A549 (cell line): ENCODE data around the gene CYLD. TPM values are rescaled to one million over a fixed set of nuclear protein-coding genes. Genes with fewer than 3 reads are reported as not detected.

ENCODE experiments used
- ATAC-seq, 2 experiments: fragments of 200-7000 bp in 1 of 2; fragments of >200 bp in 1 of 2; cut with Nextera tagmentation in 1 of 2; cut with Tn5 transposase in 1 of 2; 3 replicates each; pipeline versions ENCODE4 v1.8.0 to v1.9.1; 2018 to 2020; ENCODE audit warnings: mild to moderate bottlenecking in 1 of 2, moderate library complexity in 1 of 2
- CTCF ChIA-PET: fragments of 300-600 bp; sonication (Branson Sonifier 250); formaldehyde crosslinking; extraction: SDS; loops from one replicate; lab custom pipeline; 2021; ENCODE audit warnings: antibody characterized with exemption, inconsistent platforms; lab: Yijun Ruan, JAX
- POLR2A ChIA-PET: fragments of 350-600 bp; formaldehyde crosslinking; extraction: SDS; loops from one replicate; lab custom pipeline; 2021; ENCODE audit warnings: antibody characterized with exemption, inconsistent platforms; lab: Yijun Ruan, JAX
- DNase-seq, 2 experiments: peaks; one replicate each; pipeline versions ENCODE4 v3.0.0 to v3.0.0-alpha.2; 2011 to 2016; ENCODE audit warnings: low read depth in 1 of 2, low spot score in 1 of 2
- FAIRE-seq: peaks from 2 replicates; lab custom pipeline; 2011; peaks lifted over from hg19 to GRCh38; lab: Jason Lieb, UNC
- H3K27ac ChIP-seq, 2 experiments: fragments of >200 bp; sonication (Bioruptor Twin); formaldehyde crosslinking; 3 replicates each; pipeline ENCODE4 v1.5.1; 2016 to 2017
- H3K4me1 ChIP-seq: fragments of >200 bp; sonication (Bioruptor Twin); formaldehyde crosslinking; 3 replicates; pipeline ENCODE4 v1.6.1; 2016
- H3K4me2 ChIP-seq: fragments of >200 bp; sonication (Bioruptor Twin); formaldehyde crosslinking; 3 replicates; pipeline ENCODE4 v1.6.1; 2016
- H3K4me3 ChIP-seq: fragments of >200 bp; sonication (Bioruptor Twin); formaldehyde crosslinking; 3 replicates; pipeline ENCODE4 v1.5.1; 2016
- H3K9me3 ChIP-seq: fragments of >200 bp; sonication (Bioruptor Twin); formaldehyde crosslinking; 3 replicates; pipeline ENCODE4 v1.6.1; 2016
- BCL3 ChIP-seq: fragments of >200 bp; sonication (Bioruptor Twin); formaldehyde crosslinking; IDR thresholded peaks from 3 replicates; pipeline ENCODE4 v1.6.1; 2016
- BHLHE40 ChIP-seq: IDR thresholded peaks from 2 replicates; pipeline ENCODE4 v1.6.1; 2012; ENCODE audit warnings: low read depth, low read length, inconsistent platforms
- CEBPB ChIP-seq, 2 experiments: fragments of >200 bp in 1 of 2; sonication (Bioruptor Twin) in 1 of 2; formaldehyde crosslinking in 1 of 2; IDR thresholded peaks; 2 replicates each; pipeline ENCODE4 v1.6.1; 2012 to 2016
- CHD2 ChIP-seq: fragments of 150-350 bp; IDR thresholded peaks from 2 replicates; pipeline ENCODE4 v1.6.1; 2014; ENCODE audit warnings: low read length; ENCODE audit not compliant: partially characterized antibody
- ESRRA ChIP-seq: fragments of 150-350 bp; IDR thresholded peaks from 2 replicates; pipeline ENCODE4 v1.6.1; 2014; ENCODE audit warnings: mild to moderate bottlenecking, low read length, borderline replicate concordance
- FOSB ChIP-seq: fragments of 250-450 bp; sonication (Bioruptor Pico); IDR thresholded peaks from 2 replicates; pipeline ENCODE4 v1.5.0; 2020; ENCODE audit warnings: mild to moderate bottlenecking, moderate library complexity
- FOSL2 ChIP-seq, 2 experiments: fragments of 450-650 bp in 1 of 2; fragments of >200 bp in 1 of 2; sonication (Bioruptor Twin) in 1 of 2; formaldehyde crosslinking; IDR thresholded peaks; 2 replicates each; pipeline versions ENCODE4 v1.5.0 to v1.6.1; 2016 to 2020; ENCODE audit warnings: mild to moderate bottlenecking in 1 of 2, moderate library complexity in 1 of 2
- FOXS1 ChIP-seq: fragments of 250-450 bp; sonication (Bioruptor Pico); IDR thresholded peaks from 2 replicates; pipeline ENCODE4 v1.5.0; 2020; ENCODE audit warnings: mild to moderate bottlenecking, moderate library complexity
- HES2 ChIP-seq: fragments of >200 bp; sonication (Bioruptor Twin); formaldehyde crosslinking; IDR thresholded peaks from 2 replicates; pipeline ENCODE4 v1.6.1; 2016
- HEYL ChIP-seq: fragments of 250-450 bp; sonication (Bioruptor Pico); IDR thresholded peaks from 2 replicates; pipeline ENCODE4 v1.8.0; 2021; ENCODE audit warnings: mild to moderate bottlenecking, moderate library complexity
- HOXB13 ChIP-seq: fragments of 250-450 bp; sonication (Bioruptor Pico); IDR thresholded peaks from 2 replicates; pipeline ENCODE4 v1.5.0; 2020; ENCODE audit warnings: low read depth, mild to moderate bottlenecking, moderate library complexity
- JUN ChIP-seq, 2 experiments: fragments of >200 bp; sonication (Bioruptor Twin); formaldehyde crosslinking; IDR thresholded peaks; 2 replicates in 1 of 2; 3 replicates in 1 of 2; pipeline ENCODE4 v1.6.1; 2016 to 2017
- JUNB ChIP-seq: fragments of >200 bp; sonication (Bioruptor Twin); formaldehyde crosslinking; IDR thresholded peaks from 2 replicates; pipeline ENCODE4 v1.6.1; 2016
- MAFK ChIP-seq: fragments of 450-650 bp; IDR thresholded peaks from 2 replicates; pipeline ENCODE4 v1.6.1; 2014; ENCODE audit not compliant: partially characterized antibody
- MAX ChIP-seq: IDR thresholded peaks from 2 replicates; pipeline ENCODE4 v1.6.1; 2012
- MAZ ChIP-seq: fragments of 150-350 bp; IDR thresholded peaks from 2 replicates; pipeline ENCODE4 v1.6.1; 2014; ENCODE audit warnings: antibody characterized with exemption, low read depth, low read length, borderline replicate concordance
- NFE2L2 ChIP-seq: fragments of 150-350 bp; conservative IDR thresholded peaks from 2 replicates; pipeline ENCODE4 v1.6.1; 2014; ENCODE audit warnings: low read length
- NR3C1 ChIP-seq: fragments of >200 bp; sonication (Bioruptor Twin); formaldehyde crosslinking; IDR thresholded peaks from 3 replicates; pipeline ENCODE4 v1.6.1; 2017
- PHF8 ChIP-seq: fragments of 200-600 bp; sonication (generic); IDR thresholded peaks from 2 replicates; pipeline ENCODE4 v1.6.1; 2016; ENCODE audit warnings: low read depth, mild to moderate bottlenecking, antibody characterized with exemption, moderate library complexity, borderline replicate concordance
- POLR2AphosphoS2 ChIP-seq: conservative IDR thresholded peaks from 2 replicates; pipeline ENCODE4 v1.6.1; 2012; ENCODE audit warnings: low read length, improper control_type of control experiment, inconsistent platforms
- RAD21 ChIP-seq, 2 experiments: fragments of >200 bp in 1 of 2; sonication (Bioruptor Twin) in 1 of 2; formaldehyde crosslinking in 1 of 2; IDR thresholded peaks in 1 of 2; conservative IDR thresholded peaks in 1 of 2; 2 replicates in 1 of 2; 3 replicates in 1 of 2; pipeline ENCODE4 v1.6.1; 2012 to 2018; ENCODE audit warnings: inconsistent platforms in 1 of 2
- RARB ChIP-seq: fragments of 250-450 bp; sonication (Bioruptor Pico); IDR thresholded peaks from 2 replicates; pipeline ENCODE4 v1.8.0; 2021; ENCODE audit warnings: mild to moderate bottlenecking, moderate library complexity
- RNF2 ChIP-seq: fragments of 200-600 bp; sonication (generic); IDR thresholded peaks from 2 replicates; pipeline ENCODE4 v1.6.1; 2016; ENCODE audit warnings: low read depth, mild to moderate bottlenecking, antibody characterized with exemption, moderate library complexity, borderline replicate concordance
- TFCP2L1 ChIP-seq: fragments of 250-450 bp; sonication (Bioruptor Pico); IDR thresholded peaks from 2 replicates; pipeline ENCODE4 v1.5.0; 2021; ENCODE audit warnings: mild to moderate bottlenecking
- USF2 ChIP-seq: fragments of 450-650 bp; IDR thresholded peaks from 2 replicates; pipeline ENCODE4 v1.6.1; 2014; ENCODE audit warnings: antibody characterized with exemption
- ZC3H11A ChIP-seq: fragments of 450-650 bp; IDR thresholded peaks from 2 replicates; pipeline ENCODE4 v1.6.1; 2014; ENCODE audit warnings: antibody characterized with exemption, mild to moderate bottlenecking
- ZFP36 ChIP-seq: fragments of 450-650 bp; IDR thresholded peaks from 2 replicates; pipeline ENCODE4 v1.6.1; 2014; ENCODE audit warnings: borderline replicate concordance; ENCODE audit not compliant: partially characterized antibody
- ZNF302 ChIP-seq: fragments of 250-450 bp; sonication (Bioruptor Pico); IDR thresholded peaks from 2 replicates; pipeline ENCODE4 v1.9.0; 2021; ENCODE audit warnings: inconsistent platforms, mild to moderate bottlenecking, moderate library complexity
- WGBS: methylation state at CpG from one replicate; pipeline ENCODE4 v1.1.6; 2017; ENCODE audit errors: missing lambda C conversion rate; 5-methylcytosine and 5-hydroxymethylcytosine counted together
- polyA plus RNA-seq, 4 experiments: library from polyadenylated mRNA; depleted of rRNA in 3 of 4; stranded (reverse); fragments of >200 nt; fragmentation: RNase III in 1 of 4; extraction: RNeasy Plus Mini Kit Qiagen cat#74134 plus additional on column Dnase treatment in 1 of 4; gene quantifications; 2 replicates in 3 of 4; 3 replicates in 1 of 4; pipeline ENCODE4 v1.2.3, GENCODE V29; 2011 to 2017

Gene CYLD
- polyA plus RNA-seq, 2 of the 4 experiments (the other 2 are of a cell fraction): 6.5 to 12.7 TPM

GRCh38 chr16:50846511-50846910 lies 104.6 kb downstream of the CYLD start:
- no peaks in the 10 kb centered on the region for H3K9me3 ChIP-seq
- ChIA-PET CTCF (no interaction called here), POLR2A (no interaction called here)
- no peak for TF ChIP-seq POLR2AphosphoS2
- TF ChIP-seq FOSL2 (IDR thresholded peaks at IDR 0.05): no peak
- no peak for TF ChIP-seq FOSL2 (CRISPR knock-in tag; IDR thresholded peaks at IDR 0.05)
- no peak for TF ChIP-seq MAZ
- H3K4me2 ChIP-seq: no peak overlapping the region
- H3K27ac ChIP-seq: no peak overlapping the region
- FAIRE-seq (no peak), ATAC-seq (no peak), DNase-seq (no peak)
- no peaks in the 10 kb centered on the region for H3K4me1 ChIP-seq
- H3K4me3 ChIP-seq: no peak overlapping the region
- WGBS: 52% methylated on average over 2 of the region's 2 CpGs

- ATAC-seq (no peak), DNase-seq (no peak)
- POLR2A ChIA-PET: no interaction called here
- no peaks in the 10 kb centered on the region for H3K9me3 ChIP-seq
- H3K4me1 ChIP-seq: no peaks in the 10 kb centered on the region
- no peak overlapping the region for H3K27ac ChIP-seq
- 4% methylated on average over 3 of the region's 3 CpGs for WGBS
- CTCF ChIA-PET: no interaction called here
- no peak overlapping the region for H3K4me3 ChIP-seq
- TF ChIP-seq ZFP36: no peak
- TF ChIP-seq BCL3: no peak
- TF ChIP-seq HES2: no peak
- no peak for TF ChIP-seq MAFK
- TF ChIP-seq BHLHE40: no peak
- no peak for TF ChIP-seq NFE2L2
- no peak for TF ChIP-seq RNF2
- no peak for TF ChIP-seq FOSB (CRISPR knock-in tag)
- no peak for TF ChIP-seq MAZ
- no peak for TF ChIP-seq USF2
- TF ChIP-seq ZC3H11A: no peak
- no peak for TF ChIP-seq HEYL (CRISPR knock-in tag)
- TF ChIP-seq NR3C1: no peak
- no peak for TF ChIP-seq RAD21 (conservative IDR thresholded peaks at IDR 0.05 in 1 of 2, IDR thresholded peaks at IDR 0.05 in 1 of 2)
- TF ChIP-seq JUN (IDR thresholded peaks at IDR 0.05): no peak
- TF ChIP-seq CHD2: no peak
- TF ChIP-seq HOXB13 (CRISPR knock-in tag): no peak
- TF ChIP-seq, all 56 proteins: peak for 0
- H3K4me2 ChIP-seq: no peak overlapping the region
- FAIRE-seq: no peak
Observed at GRCh38 chr16:50847166-50847565, 105.3 kb downstream of the CYLD start.

GRCh38 chr16:50848755-50849514 lies 107.0 kb downstream of the CYLD start:
- CTCF ChIA-PET: no interaction called here
- FAIRE-seq (no peak), DNase-seq (no peak), ATAC-seq (no peak)
- H3K27ac ChIP-seq: no peak overlapping the region
- no peaks in the 10 kb centered on the region for H3K9me3 ChIP-seq
- H3K4me3 ChIP-seq: no peak overlapping the region
- POLR2A ChIA-PET: no interaction called here
- TF ChIP-seq JUNB (no peak), BHLHE40 (no peak), CEBPB (IDR thresholded peaks at IDR 0.05) (no peak), PHF8 (no peak), TFCP2L1 (CRISPR knock-in tag) (no peak), ZC3H11A (no peak), MAX (no peak), JUN (IDR thresholded peaks at IDR 0.05) (no peak), FOSL2 (IDR thresholded peaks at IDR 0.05) (no peak), FOSL2 (CRISPR knock-in tag; IDR thresholded peaks at IDR 0.05) (no peak), ESRRA (no peak), ZNF302 (CRISPR knock-in tag) (no peak), RARB (no peak), FOXS1 (no peak)
- no peaks in the 10 kb centered on the region for H3K4me1 ChIP-seq
- WGBS: 19% methylated on average over 6 of the region's 7 CpGs
- no peak overlapping the region for H3K4me2 ChIP-seq
